HG03469 (cell line): ENCODE results near the gene STIM2.
"Not testable (repeated sequence)": the region's sequence is repeated elsewhere in the genome, so short reads cannot be mapped to it uniquely, and the experiment has no call there.

ENCODE experiments used
- ATAC-seq: cut with Tn5 transposase; IDR thresholded peaks from one replicate; pipeline ENCODE4 v1.9.1; 2021; ENCODE audit warnings: mild to moderate bottlenecking, moderate library complexity, moderate number of reproducible peaks; ENCODE audit not compliant: unreplicated experiment

Gene STIM2

GRCh38 chr4:26947318-26947717, 86.7 kb downstream of the STIM2 start:
- no peak for ATAC-seq

- no peak for ATAC-seq
These were observed 89.8 kb downstream of the STIM2 start for GRCh38 chr4:26950446-26950845.

GRCh38 chr4:26952891-26953290, 92.2 kb downstream of the STIM2 start:
- no peak for ATAC-seq

GRCh38 chr4:26953366-26953765, 92.7 kb downstream of the STIM2 start:
- ATAC-seq, result no peak

- ATAC-seq, result no peak
These were observed 93.3 kb downstream of the STIM2 start for GRCh38 chr4:26953770-26954423.

- no peak for ATAC-seq
These were observed 94.6 kb downstream of the STIM2 start for GRCh38 chr4:26955241-26955640.

- no peak for ATAC-seq
These were observed 98.4 kb downstream of the STIM2 start for GRCh38 chr4:26958925-26959653.

GRCh38 chr4:26959654-26960047, 99.0 kb downstream of the STIM2 start:
- no peak for ATAC-seq

GRCh38 chr4:26962720-26963119, 102.1 kb downstream of the STIM2 start:
- ATAC-seq, result no peak

GRCh38 chr4:26964512-26964911, 103.9 kb downstream of the STIM2 start:
- no peak for ATAC-seq

- ATAC-seq, result no peak
These were observed 104.4 kb downstream of the STIM2 start for GRCh38 chr4:26964994-26965393.

GRCh38 chr4:26975464-26976181, 115.0 kb downstream of the STIM2 start:
- ATAC-seq, result not testable (repeated sequence)

GRCh38 chr4:26978387-26979053, 117.9 kb downstream of the STIM2 start:
- ATAC-seq, result no peak

- no peak for ATAC-seq
These were observed 124.3 kb downstream of the STIM2 start for GRCh38 chr4:26984896-26985295.

GRCh38 chr4:26985873-26986272, 125.2 kb downstream of the STIM2 start:
- ATAC-seq, result peak; percentile 86

- ATAC-seq, result no peak
These were observed 126.5 kb downstream of the STIM2 start for GRCh38 chr4:26987191-26987590.

GRCh38 chr4:26991057-26991456, 130.4 kb downstream of the STIM2 start:
- ATAC-seq, result no peak

GRCh38 chr4:26992657-26993361, 132.2 kb downstream of the STIM2 start:
- peak; percentile 90 for ATAC-seq

GRCh38 chr4:26993539-26993938, 132.9 kb downstream of the STIM2 start:
- ATAC-seq, result no peak

- no peak for ATAC-seq
These were observed 133.3 kb downstream of the STIM2 start for GRCh38 chr4:26993967-26994366.

- ATAC-seq, result no peak
These were observed 134.7 kb downstream of the STIM2 start for GRCh38 chr4:26995316-26995715.
